GM12864 (cell line): ENCODE results near the gene EZR.

Experiments
- DNase-seq: peaks from one replicate; pipeline ENCODE4 v3.0.0-alpha.2; 2011; ENCODE audit warnings: low read depth
- H3K4me3 ChIP-seq: 2 replicates; pipeline ENCODE4 v1.5.1; 2011; ENCODE audit warnings: mild to moderate bottlenecking, low read depth, low read length, control low read depth
- CTCF ChIP-seq: IDR thresholded peaks from 2 replicates; pipeline ENCODE4 v1.5.1; 2011; ENCODE audit warnings: low read depth, mild to moderate bottlenecking, moderate library complexity, low read length, control low read depth, inconsistent platforms; ENCODE audit errors: missing control alignments

EZR gene

DNA sequence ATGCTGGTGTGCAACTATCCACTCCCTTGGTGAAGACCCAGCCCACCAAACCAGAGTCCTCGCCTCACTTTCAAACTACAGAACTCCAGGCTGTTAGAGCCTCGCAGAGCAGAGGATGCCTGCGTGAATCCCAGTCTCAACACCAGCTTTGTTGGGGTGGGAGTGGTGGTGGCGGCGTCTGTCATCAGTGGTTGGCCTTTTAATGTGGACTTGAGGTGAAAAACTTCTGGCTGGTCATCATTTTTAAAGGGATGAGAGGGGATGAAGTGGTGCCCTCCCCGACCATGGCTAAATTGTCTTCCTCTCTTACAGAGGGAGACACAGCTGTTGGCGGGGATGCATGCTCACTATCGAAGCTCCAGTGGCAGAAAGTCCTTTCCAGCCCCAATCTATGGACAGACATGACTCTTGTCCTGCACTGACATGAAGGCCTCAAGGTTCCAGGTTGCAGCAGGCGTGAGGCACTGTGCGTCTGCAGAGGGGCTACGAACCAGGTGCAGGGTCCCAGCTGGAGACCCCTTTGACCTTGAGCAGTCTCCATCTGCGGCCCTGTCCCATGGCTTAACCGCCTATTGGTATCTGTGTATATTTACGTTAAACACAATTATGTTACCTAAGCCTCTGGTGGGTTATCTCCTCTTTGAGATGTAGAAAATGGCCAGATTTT lies 54.9 kb downstream of the EZR start:
- H3K4me3 ChIP-seq: no peak overlapping the region
- no peak for TF ChIP-seq CTCF
- DNase-seq: no peak

DNA sequence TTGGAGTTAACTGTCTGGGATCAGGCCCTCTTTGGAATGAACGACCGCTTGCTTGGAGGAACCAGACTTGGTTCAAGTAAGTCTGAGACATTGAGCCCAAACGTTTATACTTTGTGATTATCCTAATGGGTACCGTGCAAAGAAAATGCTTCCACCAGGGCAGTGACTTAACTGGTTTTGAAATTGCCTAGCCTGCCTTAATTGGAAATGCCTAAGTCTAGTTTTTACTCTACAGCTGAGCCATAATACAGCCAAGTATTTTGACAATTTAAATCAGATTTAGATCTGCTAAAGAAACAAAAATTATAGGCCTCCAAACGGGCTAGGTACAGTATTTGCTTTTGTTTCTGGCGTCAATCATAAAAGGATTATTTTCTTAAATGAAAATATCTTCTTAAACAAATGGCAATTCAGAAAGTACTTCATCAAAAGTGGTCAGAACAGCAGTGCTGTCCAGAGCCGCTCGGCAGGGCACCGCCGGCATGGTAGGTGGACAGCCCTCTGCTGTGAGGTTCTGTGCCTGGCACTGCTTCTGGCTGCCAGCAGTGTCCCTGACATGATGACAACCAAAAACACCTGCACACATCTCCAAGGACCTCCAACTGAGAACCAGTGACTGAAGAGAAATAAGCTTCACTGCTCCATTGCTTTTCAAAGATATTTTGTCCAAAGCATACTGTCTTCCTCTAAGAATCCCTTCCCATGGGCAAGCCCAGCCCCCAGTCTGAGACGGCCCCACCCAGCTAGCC lies 55.6 kb downstream of the EZR start:
- no peak overlapping the region for H3K4me3 ChIP-seq
- DNase-seq: no peak

DNA sequence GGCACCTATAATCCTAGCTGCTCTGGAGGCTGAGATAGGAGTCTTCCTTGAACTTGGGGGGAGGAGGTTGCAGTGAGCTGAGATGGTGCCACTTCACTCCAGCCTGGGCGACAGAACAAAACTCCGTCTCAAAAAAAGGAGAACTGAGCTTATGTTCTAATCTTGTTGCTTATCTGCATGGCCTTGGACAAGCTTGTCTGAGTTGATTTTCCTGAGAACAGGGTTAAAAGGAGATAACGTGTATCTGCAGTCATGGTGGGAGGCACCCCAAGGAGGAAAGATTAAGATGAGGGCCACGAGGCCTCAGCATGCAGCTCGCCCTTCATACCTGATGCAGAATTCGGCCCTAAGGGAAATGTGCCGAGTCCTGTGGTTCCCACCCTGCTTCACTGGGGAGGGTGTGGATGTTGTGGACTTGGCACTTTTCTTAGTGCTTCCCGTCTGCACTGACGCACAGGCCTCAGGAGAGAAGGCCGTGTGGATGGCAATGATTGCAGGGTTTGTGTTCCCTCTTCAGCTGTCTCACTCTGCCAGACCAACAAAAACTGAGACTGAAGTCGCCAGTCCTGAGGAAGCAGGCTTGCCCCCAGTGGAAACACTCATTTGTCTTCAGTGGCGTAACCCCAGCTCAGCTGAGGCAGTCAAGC lies 56.3 kb downstream of the EZR start:
- no peak for TF ChIP-seq CTCF
- DNase-seq: no peak
- H3K4me3 ChIP-seq: no peak overlapping the region

More for the DNA sequence above, 55.6 kb downstream of the EZR start:
- no peak for TF ChIP-seq CTCF

GRCh38 chr6:158761746-158762145 lies 57.4 kb downstream of the EZR start:
- no peak for TF ChIP-seq CTCF
- H3K4me3 ChIP-seq: no peak overlapping the region
- DNase-seq: no peak

DNA sequence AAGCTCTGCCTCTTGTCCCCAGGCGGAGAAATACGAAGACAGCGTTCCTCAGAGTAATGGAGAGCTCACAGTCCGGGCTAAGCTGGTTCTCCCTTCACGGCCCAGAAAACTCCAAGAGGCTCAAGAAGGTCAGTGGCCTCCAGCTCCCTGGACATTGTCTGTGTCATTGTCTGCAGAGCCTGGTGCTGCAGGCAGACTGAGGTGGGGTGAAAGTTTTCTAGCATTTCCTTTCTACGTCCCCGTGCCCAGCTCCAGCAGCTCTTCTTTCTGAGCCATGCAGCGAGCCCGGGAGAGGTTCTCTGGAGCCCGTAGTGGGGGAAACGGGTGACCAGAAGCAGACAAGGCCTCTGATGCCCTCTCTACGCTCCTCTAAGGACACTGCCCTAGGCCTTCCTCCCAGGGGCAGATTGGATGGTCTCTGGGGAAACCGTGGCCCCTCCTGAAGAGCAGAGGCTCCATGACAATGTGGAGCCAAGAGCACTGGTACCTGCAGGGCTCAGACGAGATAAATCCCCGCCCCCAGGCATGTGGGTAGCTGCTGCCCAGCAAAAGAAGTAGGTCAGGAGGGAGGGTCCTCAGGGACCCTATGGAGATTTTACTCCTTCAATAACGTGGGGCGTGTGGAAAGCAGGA lies 58.4 kb downstream of the EZR start:
- no peak for DNase-seq
- TF ChIP-seq CTCF: no peak
- no peak overlapping the region for H3K4me3 ChIP-seq

DNA sequence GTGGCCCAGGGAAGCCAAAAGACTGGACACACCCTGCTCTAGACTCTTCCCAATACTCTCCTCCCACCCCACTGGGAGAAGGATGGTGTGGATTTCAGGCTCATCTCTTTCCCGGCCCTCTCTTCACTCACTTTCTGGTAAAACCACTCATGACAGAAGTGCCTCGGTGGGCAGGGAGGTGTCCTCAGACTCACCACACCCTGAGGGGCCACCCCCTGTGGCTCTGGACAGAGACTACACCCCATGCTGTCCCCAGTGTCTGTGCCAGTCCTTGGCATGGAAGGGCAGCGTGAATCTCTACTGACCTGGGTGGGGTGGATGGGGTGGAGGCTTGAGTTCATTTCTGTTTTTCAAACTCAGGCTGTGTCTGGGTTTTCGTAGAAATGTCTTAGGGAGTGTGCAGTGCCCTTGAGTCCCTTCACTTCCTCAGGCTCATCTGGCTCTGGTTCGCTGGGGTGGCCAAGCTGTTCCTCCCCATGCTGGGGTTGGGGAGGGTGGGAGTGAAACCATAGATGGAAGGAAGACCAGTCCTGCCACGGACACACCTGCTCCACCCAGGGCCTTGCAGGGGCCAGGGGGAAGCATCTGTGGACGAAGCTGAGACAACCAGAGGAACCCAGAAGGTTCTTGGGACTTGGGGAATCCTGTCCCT lies 59.1 kb downstream of the EZR start:
- H3K4me3 ChIP-seq: no peak overlapping the region
- DNase-seq: no peak
- TF ChIP-seq CTCF: no peak
